ENCODE results near the gene C1QB. TPM values are rescaled to one million over a fixed set of nuclear protein-coding genes. Genes with fewer than 3 reads are reported as not detected.

Gene C1QB
- polyA plus RNA-seq, 1 donor (not counting 4 experiments of a cell fraction or from before 2014, with no cell fraction given), result not detected

- Histone ChIP-seq H3K79me2 (ENCODE audit: control insufficient read depth, insufficient read depth, low read length) (no peaks in the 10 kb centered on the region), H3K4me2 (ENCODE audit: control insufficient read depth, extremely low read depth, insufficient read depth, low read depth, low read length) (no peak overlapping the region), H3K9me1 (ENCODE audit: control insufficient read depth, extremely low read depth, insufficient read depth, low read length) (no peaks in the 10 kb centered on the region), H3K36me3 (ENCODE audit: control insufficient read depth in 2 of 2, extremely low read depth in 1 of 2, insufficient read depth in 2 of 2, low read length in 2 of 2) (no peaks in the 10 kb centered on the region), H3K4me3 (ENCODE audit: control insufficient read depth in 2 of 3, extremely low read depth in 1 of 3, insufficient read depth in 2 of 3, low read depth in 1 of 3, low read length in 3 of 3) (no peak overlapping the region), H3K27me3 (ENCODE audit: control insufficient read depth, extremely low read depth, insufficient read depth, low read length) (no peaks in the 10 kb centered on the region), H3K9me3 (ENCODE audit: control insufficient read depth, low read depth, low read length) (no peaks in the 10 kb centered on the region), H4K20me1 (ENCODE audit: control insufficient read depth, extremely low read depth, insufficient read depth, low read length) (no peaks in the 10 kb centered on the region), H2AFZ (ENCODE audit: control insufficient read depth, low read length) (no peak overlapping the region), H3K9ac (ENCODE audit: control insufficient read depth, extremely low read depth, insufficient read depth, low read length) (no peak overlapping the region), H3K27ac (ENCODE audit: control insufficient read depth, insufficient read depth, low read length) (no peak overlapping the region), H3K4me1 (ENCODE audit: control insufficient read depth, extremely low read depth, insufficient read depth, low read length) (no peaks in the 10 kb centered on the region)
- TF ChIP-seq EZH2 (IDR thresholded peaks at IDR 0.05; ENCODE audit: low read length) (no peak), CTCF (optimal IDR thresholded peaks at IDR 0.05 in 1 of 3, IDR thresholded peaks at IDR 0.05 in 1 of 3, conservative IDR thresholded peaks at IDR 0.05 in 1 of 3; ENCODE audit: extremely low read depth in 1 of 3, insufficient read depth in 2 of 3, low read length in 3 of 3) (no peak)
- FAIRE-seq (no peak), DNase-seq (ENCODE audit: low read depth, low spot score) (no peak)
- dilution Hi-C loops (cut with MboI; ENCODE audit: extremely low pct_ligation_motif_present, low sequenced_read_pairs), result no loop called here
Measured at GRCh38 chr1:22650089-22650693, 2.8 kb upstream of the C1QB start.

DNA sequence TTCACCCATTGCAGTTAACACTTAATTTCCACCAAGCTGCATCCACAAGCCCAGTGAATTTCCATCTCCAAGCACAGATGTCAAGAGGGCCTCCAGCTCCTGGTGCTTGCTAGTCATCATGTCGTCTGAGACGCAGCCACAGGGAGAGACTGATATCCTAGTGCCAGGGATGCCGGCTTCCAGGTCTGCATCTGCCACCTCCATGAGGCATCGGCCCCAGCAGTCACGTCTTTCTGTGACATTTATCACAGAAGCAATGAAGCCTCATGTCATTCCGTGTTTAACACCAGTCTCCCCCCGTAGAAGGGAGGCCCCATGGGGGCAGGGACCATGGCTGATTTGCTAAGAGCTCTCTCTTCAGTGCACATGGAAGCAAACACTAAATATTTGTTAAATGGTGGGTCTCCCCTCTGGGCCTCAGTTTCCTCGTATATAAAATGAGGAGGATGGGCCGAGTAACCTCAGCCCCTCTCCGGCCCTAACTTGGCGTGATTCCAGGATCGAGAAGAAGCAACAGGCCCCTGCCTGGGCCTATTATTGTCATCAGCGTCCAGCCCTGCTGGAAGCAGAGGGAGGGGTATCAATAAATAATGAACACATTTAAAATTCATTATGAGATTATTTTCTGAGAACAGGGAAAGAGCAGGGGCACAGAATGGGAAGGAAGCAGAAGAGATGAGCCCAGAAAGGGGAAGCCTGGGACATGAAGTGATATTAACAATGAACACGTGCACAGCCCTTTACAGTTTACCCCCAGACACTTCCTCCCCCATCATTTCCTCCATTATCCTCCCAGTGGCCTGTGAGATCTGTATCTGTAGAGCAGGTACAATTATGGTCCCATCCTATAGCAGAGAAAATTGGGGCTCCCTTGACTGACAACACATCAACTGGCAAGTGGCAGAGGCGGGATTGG is 837 bp upstream of the C1QB start:
- no peaks in the 10 kb centered on the region for H3K4me1 ChIP-seq (ENCODE audit: control insufficient read depth, extremely low read depth, insufficient read depth, low read length)
- H3K27ac ChIP-seq (ENCODE audit: control insufficient read depth, insufficient read depth, low read length), result no peak overlapping the region
- H3K9ac ChIP-seq (ENCODE audit: control insufficient read depth, extremely low read depth, insufficient read depth, low read length), result no peak overlapping the region
- H4K20me1 ChIP-seq (ENCODE audit: control insufficient read depth, extremely low read depth, insufficient read depth, low read length), result no peaks in the 10 kb centered on the region
- dilution Hi-C loops (cut with MboI; ENCODE audit: extremely low pct_ligation_motif_present, low sequenced_read_pairs), result no loop called here
- no peak overlapping the region for H2AFZ ChIP-seq (ENCODE audit: control insufficient read depth, low read length)
- H3K36me3 ChIP-seq (ENCODE audit: control insufficient read depth in 2 of 2, extremely low read depth in 1 of 2, insufficient read depth in 2 of 2, low read length in 2 of 2), result no peaks in the 10 kb centered on the region
- no peak for FAIRE-seq
- DNase-seq (ENCODE audit: low read depth, low spot score), result no peak
- no peaks in the 10 kb centered on the region for H3K9me1 ChIP-seq (ENCODE audit: control insufficient read depth, extremely low read depth, insufficient read depth, low read length)
- peaks cover 4% of the 10 kb centered on the region for H3K27me3 ChIP-seq (ENCODE audit: control insufficient read depth, extremely low read depth, insufficient read depth, low read length)
- H3K4me2 ChIP-seq (ENCODE audit: control insufficient read depth, extremely low read depth, insufficient read depth, low read depth, low read length), result no peak overlapping the region
- no peaks in the 10 kb centered on the region for H3K9me3 ChIP-seq (ENCODE audit: control insufficient read depth, low read depth, low read length)
- no peak overlapping the region for H3K4me3 ChIP-seq (ENCODE audit: control insufficient read depth in 2 of 3, extremely low read depth in 1 of 3, insufficient read depth in 2 of 3, low read depth in 1 of 3, low read length in 3 of 3)
- H3K79me2 ChIP-seq (ENCODE audit: control insufficient read depth, insufficient read depth, low read length), result no peaks in the 10 kb centered on the region
- TF ChIP-seq EZH2 (IDR thresholded peaks at IDR 0.05; ENCODE audit: low read length), result no peak
- TF ChIP-seq CTCF (optimal IDR thresholded peaks at IDR 0.05 in 1 of 3, IDR thresholded peaks at IDR 0.05 in 1 of 3, conservative IDR thresholded peaks at IDR 0.05 in 1 of 3; ENCODE audit: extremely low read depth in 1 of 3, insufficient read depth in 2 of 3, low read length in 3 of 3), result no peak

Data from keratinocyte (primary cell).